T-cell (primary cell): Measurements from ENCODE around the gene PCGF2. TPM values are rescaled to one million over a fixed set of nuclear protein-coding genes. Genes with fewer than 3 reads are reported as not detected.

Source experiments
- ATAC-seq, 4 experiments: fragments of 200-7000 bp in 3 of 4; fragments of 150-1000 bp in 1 of 4; cut with Tn5 transposase; replicated peaks in 1 of 4; 1 replicate in 3 of 4; 2 replicates in 1 of 4; pipeline ENCODE4 v1.10.0; 2021; ENCODE audit warnings: moderate library complexity in 3 of 4, mild to moderate bottlenecking in 2 of 4, moderate number of reproducible peaks in 1 of 4
- CTCF ChIA-PET, 2 donors: fragments of 300-600 bp; sonication (Branson Sonifier 250); formaldehyde crosslinking; loops; one replicate each; lab custom pipeline; 2022; ENCODE audit warnings: antibody characterized with exemption in 2 of 2; lab: Charles Lee
- POLR2A ChIA-PET, 2 donors: fragments of 300-600 bp; sonication (Branson Sonifier 250); formaldehyde crosslinking; loops; one replicate each; lab custom pipeline; 2022; ENCODE audit warnings: antibody characterized with exemption in 2 of 2; lab: Charles Lee
- DNase-seq, 35 experiments: peaks; one replicate each; pipeline versions ENCODE4 v3.0.0 to v3.0.0-alpha.2; 2013 to 2023
- H3K27ac ChIP-seq: one replicate; pipeline ENCODE4 v1.5.1; 2013; ENCODE audit warnings: low read length
- H3K27me3 ChIP-seq, 2 experiments: replicated peaks in 1 of 2; 1 replicate in 1 of 2; 2 replicates in 1 of 2; pipeline versions ENCODE4 v1.6.1 to v1.7.0; 2013; ENCODE audit warnings: low read length in 1 of 2, mixed read lengths in 1 of 2; ENCODE audit not compliant: control insufficient read depth in 2 of 2, insufficient read depth in 2 of 2; ENCODE audit errors: extremely low read depth in 1 of 2
- H3K36me3 ChIP-seq, 2 donors: 1 replicate in 1 of 2; 2 replicates in 1 of 2; pipeline versions ENCODE4 v1.6.1 to v1.7.0; 2013; ENCODE audit warnings: low read length in 1 of 2; ENCODE audit not compliant: control insufficient read depth in 2 of 2, insufficient read depth in 1 of 2; ENCODE audit errors: extremely low read depth in 1 of 2
- H3K4me1 ChIP-seq, 2 experiments: 1 replicate in 1 of 2; 2 replicates in 1 of 2; pipeline versions ENCODE4 v1.6.1 to v1.7.0; 2013; ENCODE audit warnings: low read length in 2 of 2, mixed read lengths in 1 of 2; ENCODE audit not compliant: insufficient read depth in 2 of 2, control insufficient read depth in 1 of 2; ENCODE audit errors: extremely low read depth in 1 of 2
- H3K4me3 ChIP-seq, 2 donors: 1 replicate in 1 of 2; 2 replicates in 1 of 2; pipeline versions ENCODE4 v1.5.1 to v1.7.0; 2013; ENCODE audit warnings: mild to moderate bottlenecking in 2 of 2, low read length in 1 of 2, moderate library complexity in 1 of 2; ENCODE audit not compliant: control insufficient read depth in 1 of 2; ENCODE audit errors: extremely low read depth in 1 of 2
- H3K9me3 ChIP-seq: 2 replicates; pipeline ENCODE4 v1.7.0; 2013
- H3K27ac Mint-ChIP-seq, 2 donors: one replicate each; pipeline ENCODE4 v1.8.0; 2020 to 2021; ENCODE audit warnings: mild to moderate bottlenecking in 2 of 2, mixed read lengths in 2 of 2
- H3K27me3 Mint-ChIP-seq, 2 donors: one replicate each; pipeline ENCODE4 v1.8.0; 2021 to 2022; ENCODE audit warnings: mixed read lengths in 2 of 2
- H3K36me3 Mint-ChIP-seq: one replicate; pipeline ENCODE4 v1.8.0; 2021; ENCODE audit warnings: mixed read lengths
- H3K4me1 Mint-ChIP-seq, 3 donors: one replicate each; pipeline ENCODE4 v1.8.0; 2020 to 2022; ENCODE audit warnings: mixed read lengths in 3 of 3, mild to moderate bottlenecking in 1 of 3
- H3K4me3 Mint-ChIP-seq, 3 donors: one replicate each; pipeline ENCODE4 v1.8.0; 2020 to 2022; ENCODE audit warnings: mild to moderate bottlenecking in 3 of 3, mixed read lengths in 3 of 3, moderate library complexity in 3 of 3
- H3K9me3 Mint-ChIP-seq, 3 donors: one replicate each; pipeline ENCODE4 v1.8.0; 2020 to 2022; ENCODE audit warnings: mixed read lengths in 3 of 3
- WGBS: methylation state at CpG from one replicate; pipeline ENCODE4 v1.1.5; 2013; ENCODE audit warnings: missing lambda C conversion rate; ENCODE audit not compliant: insufficient coverage; 5-methylcytosine and 5-hydroxymethylcytosine counted together
- total RNA-seq, 35 experiments: library from RNA in 6 of 35; stranded (reverse) in 6 of 35; fragments of 120-200 nt in 1 of 35; gene quantifications; one replicate each; pipeline versions ENCODE4 v1.2.1 to v1.2.4 and lab custom pipeline; 2013 to 2026

Gene PCGF2
- total RNA-seq, 5 donors from 2014 or later (not counting 1 experiment from before 2014, with no cell fraction given), result 0.28 to 0.69 (median 0.53) TPM; not detected in 2

DNA sequence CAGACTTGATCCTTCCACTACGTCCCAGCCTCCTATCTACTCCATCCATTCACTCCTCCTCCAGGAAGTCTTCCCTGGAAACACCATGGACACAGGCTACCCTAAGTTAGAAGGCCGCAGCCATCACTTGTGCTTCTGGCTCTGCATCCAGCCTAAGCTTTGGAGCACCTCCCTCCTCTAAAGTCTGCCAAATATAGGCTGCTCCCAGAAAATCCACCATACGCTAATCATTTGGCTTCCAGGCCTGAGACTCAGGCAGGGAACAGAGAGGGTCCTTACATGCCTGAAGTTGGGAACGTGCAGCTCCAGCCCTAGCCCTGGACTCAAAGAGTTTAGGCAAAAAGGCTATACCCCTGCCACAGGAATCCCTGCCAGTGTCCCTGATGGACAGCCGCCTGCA is 6.7 kb downstream of the PCGF2 start:
- Histone ChIP-seq H3K4me1 (peaks cover 3 to 5% of the 10 kb centered on the region in 2 experiments), H3K27me3 (peaks cover 0 to 67% of the 10 kb centered on the region in 2 experiments), H3K27ac (no peak overlapping the region), H3K9me3 (no peaks in the 10 kb centered on the region), H3K4me3 (no peak overlapping the region), H3K36me3 (no peaks in the 10 kb centered on the region)
- WGBS, result 78% methylated on average over 4 of the region's 5 CpGs
- H3K9me3 Mint-ChIP-seq, result no peaks in the 10 kb centered on the region
- ATAC-seq (no peak), DNase-seq (no peak)
- H3K4me3 Mint-ChIP-seq, result no peak overlapping the region
- ChIA-PET POLR2A (no interaction called here), CTCF (no interaction called here)
- peaks cover 6 to 8% (median 6%) of the 10 kb centered on the region in 3 donors for H3K4me1 Mint-ChIP-seq
- H3K27ac Mint-ChIP-seq, result no peak overlapping the region
- H3K36me3 Mint-ChIP-seq, result no peaks in the 10 kb centered on the region
- peaks cover 7 to 37% of the 10 kb centered on the region in 2 donors for H3K27me3 Mint-ChIP-seq

DNA sequence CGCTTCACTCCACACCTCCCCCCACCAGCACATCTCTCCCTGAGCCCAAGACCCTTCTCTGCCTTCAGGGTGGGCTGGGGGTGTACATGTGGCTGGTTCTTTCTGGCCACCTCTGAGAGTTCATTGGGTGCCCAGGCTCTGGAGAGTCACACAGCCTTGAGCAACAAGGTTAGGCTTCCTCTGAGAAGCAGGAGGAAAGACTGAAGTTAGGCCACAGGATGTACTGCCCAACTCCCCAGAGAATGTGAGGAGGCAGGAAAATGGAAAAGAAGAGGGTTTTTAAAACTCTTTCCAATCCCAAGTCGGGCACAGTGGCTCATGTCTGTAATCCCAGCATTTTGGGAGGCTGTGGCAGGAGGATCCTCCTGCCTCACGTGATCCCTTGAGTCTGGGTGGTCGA is 7.3 kb downstream of the PCGF2 start:
- no peak for DNase-seq
- Histone ChIP-seq H3K27me3 (peaks cover 0 to 60% of the 10 kb centered on the region in 2 experiments), H3K27ac (no peak overlapping the region), H3K4me1 (peaks cover 0 to 1% of the 10 kb centered on the region in 2 experiments), H3K4me3 (no peak overlapping the region), H3K9me3 (no peaks in the 10 kb centered on the region), H3K36me3 (no peaks in the 10 kb centered on the region)
- Mint-ChIP-seq H3K27ac (no peak overlapping the region), H3K9me3 (no peaks in the 10 kb centered on the region), H3K27me3 (peaks cover under 1 to 30% of the 10 kb centered on the region in 2 donors), H3K4me3 (no peak overlapping the region), H3K36me3 (no peaks in the 10 kb centered on the region), H3K4me1 (peaks cover 0 to 2% (median 0%) of the 10 kb centered on the region in 3 donors)
- CTCF ChIA-PET, result no interaction called here
- WGBS, result 88% methylated on average over 2 of the region's 4 CpGs
- POLR2A ChIA-PET, result no interaction called here
- ATAC-seq, result no peak

DNA sequence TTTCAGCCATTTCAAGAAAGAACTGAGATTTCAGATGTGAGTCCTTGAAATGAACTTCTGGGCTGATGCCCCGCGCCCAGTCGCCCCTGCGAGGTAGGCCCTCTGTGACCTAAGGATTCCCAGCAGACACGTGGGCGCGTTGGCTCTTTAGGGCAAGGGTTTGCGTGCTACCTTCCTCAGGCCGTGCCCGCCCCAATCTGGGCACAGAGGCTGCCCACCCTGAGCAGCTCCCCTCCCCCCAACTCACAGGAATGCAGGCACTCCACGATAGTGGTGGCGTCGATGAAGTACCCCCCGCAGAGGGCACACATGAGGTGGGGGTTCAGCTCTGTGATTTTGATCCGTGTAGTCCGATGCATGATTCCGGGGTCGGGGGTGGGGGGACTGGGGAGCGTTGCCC is 8.1 kb downstream of the PCGF2 start:
- Histone ChIP-seq H3K36me3 (no peaks in the 10 kb centered on the region), H3K27me3 (peaks cover 0 to 54% of the 10 kb centered on the region in 2 experiments), H3K9me3 (no peaks in the 10 kb centered on the region), H3K4me1 (peaks cover 0 to 7% of the 10 kb centered on the region in 2 experiments), H3K4me3 (no peak overlapping the region), H3K27ac (no peak overlapping the region)
- no peak for DNase-seq
- 85% methylated on average over 4 of the region's 19 CpGs for WGBS
- no peak overlapping the region for H3K27ac Mint-ChIP-seq
- H3K4me1 Mint-ChIP-seq, result peaks cover 3 to 5% (median 4%) of the 10 kb centered on the region in 3 donors
- ChIA-PET CTCF (no interaction called here), POLR2A (no interaction called here)
- no peak for ATAC-seq
- no peaks in the 10 kb centered on the region for H3K9me3 Mint-ChIP-seq
- no peak overlapping the region for H3K4me3 Mint-ChIP-seq
- H3K36me3 Mint-ChIP-seq, result no peaks in the 10 kb centered on the region
- peaks cover 0 to 28% of the 10 kb centered on the region in 2 donors for H3K27me3 Mint-ChIP-seq

DNA sequence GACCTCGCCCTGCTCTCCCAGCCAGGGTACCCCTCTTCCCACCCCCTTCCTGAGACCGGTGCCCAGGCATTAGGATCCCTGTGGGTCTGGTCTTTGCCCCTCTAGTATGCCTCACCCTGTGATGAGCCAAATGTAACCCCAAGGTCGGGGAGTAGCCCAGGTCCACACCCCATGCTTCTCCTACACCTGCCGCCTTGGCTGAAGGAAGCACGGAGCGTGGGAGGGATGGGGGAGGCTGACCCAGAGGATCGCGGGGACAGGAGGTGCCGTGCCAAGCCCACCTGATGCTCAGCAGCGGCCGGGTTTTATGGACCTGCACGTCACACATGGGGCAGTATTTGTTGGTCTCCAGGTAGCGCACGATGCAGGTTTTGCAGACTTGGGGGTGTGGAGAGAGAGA is 8.8 kb downstream of the PCGF2 start:
- Mint-ChIP-seq H3K4me1 (peaks cover 7 to 13% (median 11%) of the 10 kb centered on the region in 3 donors), H3K36me3 (no peaks in the 10 kb centered on the region), H3K27ac (no peak overlapping the region), H3K4me3 (no peak overlapping the region), H3K9me3 (no peaks in the 10 kb centered on the region), H3K27me3 (peaks cover 0 to 21% of the 10 kb centered on the region in 2 donors)
- 79% methylated on average over 2 of the region's 14 CpGs for WGBS
- ChIA-PET CTCF (no interaction called here), POLR2A (no interaction called here)
- H3K9me3 ChIP-seq, result no peaks in the 10 kb centered on the region
- no peak overlapping the region for H3K27ac ChIP-seq
- peaks cover 0 to 48% of the 10 kb centered on the region in 2 experiments for H3K27me3 ChIP-seq
- DNase-seq (no peak), ATAC-seq (no peak)
- H3K4me3 ChIP-seq, result no peak overlapping the region
- peaks cover 0 to 13% of the 10 kb centered on the region in 2 experiments for H3K4me1 ChIP-seq
- no peaks in the 10 kb centered on the region for H3K36me3 ChIP-seq

DNA sequence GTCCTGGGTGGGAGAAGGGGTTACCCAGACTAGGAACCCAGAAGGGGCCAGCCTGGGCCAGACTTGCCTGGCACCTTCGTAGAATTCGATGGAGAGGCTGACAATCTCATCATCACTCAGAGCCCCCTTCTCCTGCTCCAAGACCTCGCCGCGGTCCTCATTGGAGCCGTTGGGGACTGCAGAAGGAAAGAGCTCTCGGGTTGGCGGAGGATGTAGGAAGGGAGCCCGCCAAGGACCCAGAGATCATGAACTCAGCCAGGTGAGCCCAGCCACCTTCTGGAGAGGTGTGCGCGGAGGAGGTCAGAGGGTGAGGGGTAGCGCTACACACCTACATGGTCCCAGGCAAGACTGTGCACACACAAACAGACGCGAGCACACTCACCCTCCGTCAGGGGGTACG is 9.4 kb downstream of the PCGF2 start:
- ChIA-PET POLR2A (no interaction called here), CTCF (no interaction called here)
- Mint-ChIP-seq H3K27me3 (peaks cover 0 to 14% of the 10 kb centered on the region in 2 donors), H3K4me3 (no peak overlapping the region), H3K27ac (no peak overlapping the region), H3K4me1 (peaks cover 12 to 19% (median 17%) of the 10 kb centered on the region in 3 donors), H3K9me3 (no peaks in the 10 kb centered on the region), H3K36me3 (no peaks in the 10 kb centered on the region)
- ATAC-seq, result no peak
- no peaks in the 10 kb centered on the region for H3K9me3 ChIP-seq
- WGBS, result 92% methylated on average over 9 of the region's 16 CpGs
- peaks cover under 1 to 3% of the 10 kb centered on the region in 2 donors for H3K36me3 ChIP-seq
- no peak overlapping the region for H3K27ac ChIP-seq
- no peak for DNase-seq
- no peak overlapping the region for H3K4me3 ChIP-seq
- peaks cover 0 to 44% of the 10 kb centered on the region in 2 experiments for H3K27me3 ChIP-seq
- peaks cover 0 to 19% of the 10 kb centered on the region in 2 experiments for H3K4me1 ChIP-seq

DNA sequence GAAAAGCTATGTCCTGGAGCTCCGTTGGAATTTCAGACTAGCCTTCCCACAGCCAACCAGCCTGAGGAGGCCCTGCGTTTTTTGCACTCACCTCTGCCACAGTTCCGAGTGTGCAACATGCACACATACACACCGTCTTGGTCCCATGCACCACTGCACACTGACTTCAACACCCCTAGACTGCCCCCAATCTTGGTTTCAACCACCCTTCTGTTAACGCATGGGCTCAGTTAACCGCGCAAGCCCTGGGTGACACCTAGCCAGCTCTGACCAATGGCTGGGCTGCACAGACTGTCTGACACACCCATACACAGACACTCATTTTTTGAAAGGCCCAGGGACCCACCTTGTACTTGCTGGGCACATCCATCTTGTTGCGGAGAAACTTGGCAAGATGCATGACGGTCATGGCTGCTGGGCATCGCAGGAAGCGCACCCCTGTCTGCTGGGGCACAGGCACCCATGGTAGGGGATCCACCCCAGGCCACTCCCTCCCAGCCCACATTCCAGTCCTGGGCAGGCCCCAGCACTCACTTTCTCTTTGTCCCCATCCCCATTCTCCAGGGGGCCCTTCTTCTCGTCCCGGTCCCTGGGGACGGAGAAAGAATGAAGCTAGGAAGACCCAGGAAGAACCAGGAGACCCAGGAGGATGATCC is 10.0 kb downstream of the PCGF2 start:
- ChIA-PET CTCF (interaction anchor here in 1 of 2 donors (0.5 to 1.4 kb wide), 4 partner anchors 10 to 179 kb away, joined by 3 read pairs; no protein-coding TSS in a partner anchor), POLR2A (no interaction called here)
- 90% methylated on average over 12 of the region's 14 CpGs for WGBS
- peaks cover 0 to 25% of the 10 kb centered on the region in 2 experiments for H3K4me1 ChIP-seq
- H3K27ac ChIP-seq, result no peak overlapping the region
- peaks cover 0 to 38% of the 10 kb centered on the region in 2 experiments for H3K27me3 ChIP-seq
- no peak for ATAC-seq
- Mint-ChIP-seq H3K27ac (no peak overlapping the region), H3K27me3 (peaks cover 0 to 10% of the 10 kb centered on the region in 2 donors), H3K4me3 (no peak overlapping the region), H3K36me3 (no peaks in the 10 kb centered on the region), H3K9me3 (no peaks in the 10 kb centered on the region), H3K4me1 (peaks cover 16 to 24% (median 20%) of the 10 kb centered on the region in 3 donors)
- peaks cover 4 to 6% of the 10 kb centered on the region in 2 donors for H3K36me3 ChIP-seq
- no peak overlapping the region for H3K4me3 ChIP-seq
- no peak for DNase-seq
- no peaks in the 10 kb centered on the region for H3K9me3 ChIP-seq
